NCI-H226 (cell line): Measurements from ENCODE around the gene GABBR1.

Experiments
- DNase-seq: peaks from one replicate; pipeline ENCODE4 v3.0.0-alpha.2; 2015

GABBR1 gene

DNA sequence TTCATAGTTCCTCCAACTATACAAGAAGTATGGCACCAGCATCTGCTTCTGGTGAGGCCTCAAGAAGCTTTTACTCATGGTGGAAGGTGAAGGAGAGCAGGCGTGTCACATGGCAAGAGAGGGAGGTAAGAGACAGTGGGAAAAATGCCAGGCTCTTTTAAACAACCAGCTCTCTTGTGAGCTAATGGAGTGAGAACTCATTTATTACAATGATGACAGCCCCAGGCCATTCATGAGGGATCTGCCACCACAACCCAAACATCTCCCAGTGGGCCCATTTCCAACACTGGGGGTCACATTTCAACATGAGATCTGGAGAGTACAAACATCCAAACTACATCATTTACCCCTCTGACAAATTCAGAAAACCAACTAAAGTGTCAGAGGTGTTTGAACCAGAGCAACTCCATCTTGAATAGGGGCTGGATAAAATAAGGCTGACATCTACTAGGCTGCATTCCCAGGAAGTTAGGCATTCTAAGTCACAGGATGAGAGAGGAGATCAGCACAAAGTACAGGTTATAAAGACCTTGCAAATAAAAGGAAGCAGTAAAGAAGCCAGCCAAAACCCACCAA lies 71.3 kb downstream of the GABBR1 start:
- no peak for DNase-seq

DNA sequence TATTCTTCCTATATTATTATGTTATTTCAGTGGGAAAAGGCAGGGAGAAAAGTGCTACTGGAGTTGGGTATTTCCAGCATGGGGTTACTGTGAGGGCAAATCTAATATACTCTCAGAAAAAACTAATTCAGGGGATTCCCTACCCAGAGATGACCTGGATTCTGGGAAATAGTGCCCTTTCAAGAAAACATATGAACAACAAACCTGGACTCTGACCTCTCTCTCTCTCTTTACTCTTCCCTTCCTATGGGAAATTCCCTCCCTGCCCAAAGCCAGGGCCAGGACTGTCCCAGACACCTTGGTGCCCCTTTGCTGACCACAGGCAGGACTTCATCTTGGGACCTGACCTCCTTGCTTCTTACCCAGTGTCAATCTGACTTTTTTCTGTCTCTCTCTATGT lies 71.9 kb downstream of the GABBR1 start:
- no peak for DNase-seq

DNA sequence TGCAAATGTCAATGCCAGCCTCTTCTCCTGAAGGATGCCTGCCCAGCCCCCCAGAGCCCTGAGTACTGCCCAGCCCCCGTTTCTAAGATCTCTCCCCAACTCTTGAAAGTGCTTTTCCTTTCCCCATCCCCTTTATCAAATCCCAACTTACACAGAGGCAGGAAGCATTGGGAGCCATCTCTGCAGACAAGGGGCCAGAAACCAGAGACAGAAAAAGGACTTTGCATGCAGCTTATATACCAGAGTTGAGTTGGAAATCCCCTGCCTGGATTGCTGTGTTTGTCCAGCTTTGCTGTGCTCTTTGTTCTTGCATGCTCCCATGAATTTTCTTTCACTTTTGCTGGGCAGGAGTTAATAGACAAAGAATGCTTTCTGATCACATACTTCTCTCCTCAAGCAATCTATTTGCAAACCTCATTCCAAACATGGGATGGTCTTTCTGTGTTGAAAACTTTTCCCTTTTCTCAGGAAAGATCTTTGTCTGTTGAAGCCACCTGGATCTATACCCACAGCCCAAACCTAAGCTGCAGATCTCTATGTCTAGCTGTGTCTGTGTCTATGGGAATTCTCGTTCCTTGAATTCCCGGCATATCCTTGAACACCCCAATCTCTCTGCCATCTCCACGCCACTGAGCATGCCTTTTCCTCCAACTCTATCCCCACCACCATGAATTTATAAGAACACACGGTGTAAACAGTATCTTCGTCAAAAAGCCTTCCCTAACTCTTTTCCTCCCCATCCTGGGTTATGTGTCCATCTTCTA lies 73.3 kb downstream of the GABBR1 start, which contains the start of gene UBD:
TSS of gene UBD (minus strand) at position 209 of the 764 bp plus-strand sequence. CDS start at position 178, 31 bp downstream.
- no peak for DNase-seq

DNA sequence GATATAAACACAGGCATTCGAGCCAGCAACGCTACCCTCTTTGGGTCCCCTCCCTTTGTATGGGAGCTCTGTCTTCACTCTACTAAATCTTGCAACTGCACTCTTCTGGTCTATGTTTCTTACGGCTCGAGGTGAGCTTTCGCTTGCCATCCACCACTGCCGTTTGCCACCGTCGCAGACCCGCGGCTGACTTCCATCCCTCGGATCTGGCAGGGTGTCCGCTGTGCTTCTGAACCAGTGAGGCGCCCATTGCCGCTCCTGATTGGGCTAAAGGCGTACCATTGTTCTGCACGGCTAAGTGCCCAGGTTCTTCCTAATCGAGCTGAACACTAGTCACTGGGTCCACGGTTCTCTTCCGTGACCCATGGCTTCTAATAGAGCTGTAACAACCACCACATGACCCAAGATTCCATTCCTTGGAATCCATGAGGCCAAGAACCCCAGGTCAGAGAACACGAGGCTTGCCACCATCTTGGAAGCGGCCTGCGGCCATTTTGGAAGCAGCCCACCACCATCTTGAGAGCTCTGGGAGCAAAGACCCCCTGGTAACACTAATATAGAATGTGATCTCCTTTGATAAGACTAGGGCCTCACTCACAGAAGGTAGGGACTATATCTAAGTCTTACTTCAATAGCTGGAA lies 74.4 kb downstream of the GABBR1 start:
- no peak for DNase-seq

DNA sequence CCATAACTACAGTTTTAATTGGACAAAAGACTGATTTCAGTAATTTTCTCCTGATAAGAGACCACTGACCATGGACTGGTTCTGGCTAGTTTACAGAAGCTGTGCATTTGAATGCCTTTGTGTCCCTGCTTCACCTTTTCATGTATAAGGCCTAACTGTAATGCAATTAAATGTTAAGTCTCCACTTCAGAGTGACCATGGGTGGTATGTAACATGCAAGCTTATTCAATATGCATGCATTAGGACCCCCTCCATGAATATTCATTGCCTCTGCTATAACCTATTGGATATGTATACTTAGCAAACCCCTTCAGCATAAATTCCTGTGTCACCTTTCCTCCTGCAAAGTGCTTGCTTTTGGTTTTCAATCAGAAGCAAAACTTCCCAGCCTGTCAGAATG lies 75.7 kb downstream of the GABBR1 start:
- no peak for DNase-seq

DNA sequence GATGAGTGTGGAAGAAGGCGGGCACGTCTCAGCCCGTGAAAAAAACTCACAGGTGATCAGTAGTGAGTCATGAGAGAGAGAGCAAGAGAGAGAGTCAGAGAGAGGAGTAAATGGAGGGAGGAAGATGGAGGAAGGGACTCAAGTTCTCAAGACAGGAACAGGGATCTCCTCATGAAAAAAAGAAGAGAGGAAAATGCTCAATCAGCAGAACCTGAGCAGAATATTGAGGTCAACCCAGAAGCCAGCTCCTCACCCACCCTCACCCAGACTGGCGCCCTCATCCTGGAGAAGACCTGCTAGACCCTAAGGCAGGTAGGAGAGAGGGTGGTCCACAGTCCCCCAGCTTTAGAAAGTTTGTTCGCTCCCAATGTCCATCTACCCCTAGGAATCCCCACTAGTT lies 78.2 kb downstream of the GABBR1 start:
- no peak for DNase-seq

DNA sequence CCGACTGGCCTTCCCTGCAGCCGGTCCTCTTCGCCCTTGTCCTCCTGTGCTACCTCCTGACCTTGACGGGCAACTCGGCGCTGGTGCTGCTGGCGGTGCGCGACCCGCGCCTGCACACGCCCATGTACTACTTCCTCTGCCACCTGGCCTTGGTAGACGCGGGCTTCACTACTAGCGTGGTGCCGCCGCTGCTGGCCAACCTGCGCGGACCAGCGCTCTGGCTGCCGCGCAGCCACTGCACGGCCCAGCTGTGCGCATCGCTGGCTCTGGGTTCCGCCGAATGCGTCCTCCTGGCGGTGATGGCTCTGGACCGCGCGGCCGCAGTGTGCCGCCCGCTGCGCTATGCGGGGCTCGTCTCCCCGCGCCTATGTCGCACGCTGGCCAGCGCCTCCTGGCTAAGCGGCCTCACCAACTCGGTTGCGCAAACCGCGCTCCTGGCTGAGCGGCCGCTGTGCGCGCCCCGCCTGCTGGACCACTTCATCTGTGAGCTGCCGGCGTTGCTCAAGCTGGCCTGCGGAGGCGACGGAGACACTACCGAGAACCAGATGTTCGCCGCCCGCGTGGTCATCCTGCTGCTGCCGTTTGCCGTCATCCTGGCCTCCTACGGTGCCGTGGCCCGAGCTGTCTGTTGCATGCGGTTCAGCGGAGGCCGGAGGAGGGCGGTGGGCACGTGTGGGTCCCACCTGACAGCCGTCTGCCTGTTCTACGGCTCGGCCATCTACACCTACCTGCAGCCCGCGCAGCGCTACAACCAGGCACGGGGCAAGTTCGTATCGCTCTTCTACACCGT lies 79.5 kb downstream of the GABBR1 start:
- no peak for DNase-seq

DNA sequence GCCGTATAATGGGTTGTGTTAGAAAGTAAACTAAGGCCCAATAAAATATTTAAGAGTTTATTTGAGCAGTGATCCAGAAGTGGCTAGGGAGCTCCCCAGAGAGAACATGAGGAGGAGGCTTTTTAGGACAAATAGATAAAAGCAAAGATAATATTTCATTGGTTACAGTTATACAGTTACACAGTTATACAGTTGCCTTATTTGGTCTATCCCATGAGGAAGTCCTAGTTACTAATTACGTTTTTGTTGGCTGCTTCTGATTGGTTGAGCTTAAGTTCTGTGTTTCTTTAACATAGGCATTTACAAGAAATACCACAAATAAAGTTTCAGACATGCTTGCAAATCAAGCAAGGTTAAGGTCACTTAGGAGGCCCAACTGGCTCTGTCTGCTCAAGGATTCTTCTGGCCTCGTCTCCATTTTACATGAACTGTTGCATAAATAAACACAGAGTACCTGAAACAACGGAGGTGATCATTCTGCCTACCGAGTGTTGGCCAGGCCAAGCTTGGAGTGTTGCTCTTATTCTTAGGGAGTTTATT lies 80.4 kb downstream of the GABBR1 start:
- no peak for DNase-seq

DNA sequence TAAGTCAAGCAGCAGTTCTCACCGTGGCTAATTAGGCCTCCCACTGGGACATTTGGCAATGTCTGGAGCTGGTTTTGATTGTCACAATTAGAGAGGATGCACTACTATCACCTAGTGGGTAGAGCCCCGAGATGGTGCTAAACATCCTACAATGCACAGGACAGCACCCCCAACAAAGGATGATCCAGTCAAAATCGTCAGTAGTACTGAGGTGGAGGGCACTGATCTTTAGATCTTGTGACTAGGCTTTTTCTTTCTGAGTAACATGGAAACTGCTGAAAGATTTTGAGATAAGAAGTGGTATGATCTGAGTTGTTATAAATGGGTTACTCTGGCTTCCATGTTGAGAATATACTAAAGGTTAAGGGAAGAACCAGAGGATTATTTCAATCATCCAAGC lies 85.4 kb downstream of the GABBR1 start:
- no peak for DNase-seq

DNA sequence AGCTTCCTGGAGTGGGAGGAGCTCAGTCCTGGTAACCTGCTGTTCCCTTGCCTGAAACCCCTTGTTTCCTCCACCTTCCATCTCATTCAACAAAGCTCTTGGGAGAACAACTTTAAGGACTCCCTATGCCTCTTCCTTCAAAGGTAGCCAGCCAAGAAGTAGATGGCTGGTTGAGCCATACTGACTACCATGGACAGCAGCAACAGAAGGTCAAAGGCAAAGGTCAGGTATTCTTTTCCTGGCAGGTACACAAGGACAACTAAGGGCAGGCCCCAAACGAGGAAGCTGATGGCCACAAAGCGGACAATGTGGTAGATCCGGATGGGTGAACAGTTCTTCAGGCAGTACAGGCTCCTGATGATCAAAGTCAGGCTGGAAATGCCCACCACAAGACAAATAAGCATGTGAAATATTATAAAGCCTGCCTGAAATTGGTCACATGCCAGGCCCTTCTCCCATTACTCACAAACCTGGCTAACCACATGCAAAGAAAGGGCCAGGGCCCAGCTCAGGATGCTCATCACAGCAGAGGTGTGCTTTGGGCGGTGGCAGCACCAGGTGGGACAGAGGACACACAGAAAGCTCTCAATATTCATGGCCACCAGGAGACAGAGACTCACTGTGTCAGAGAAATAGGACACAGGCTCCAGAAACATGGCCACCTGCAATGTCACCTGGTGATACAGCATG lies 95.1 kb downstream of the GABBR1 start:
- DNase-seq, result no peak

DNA sequence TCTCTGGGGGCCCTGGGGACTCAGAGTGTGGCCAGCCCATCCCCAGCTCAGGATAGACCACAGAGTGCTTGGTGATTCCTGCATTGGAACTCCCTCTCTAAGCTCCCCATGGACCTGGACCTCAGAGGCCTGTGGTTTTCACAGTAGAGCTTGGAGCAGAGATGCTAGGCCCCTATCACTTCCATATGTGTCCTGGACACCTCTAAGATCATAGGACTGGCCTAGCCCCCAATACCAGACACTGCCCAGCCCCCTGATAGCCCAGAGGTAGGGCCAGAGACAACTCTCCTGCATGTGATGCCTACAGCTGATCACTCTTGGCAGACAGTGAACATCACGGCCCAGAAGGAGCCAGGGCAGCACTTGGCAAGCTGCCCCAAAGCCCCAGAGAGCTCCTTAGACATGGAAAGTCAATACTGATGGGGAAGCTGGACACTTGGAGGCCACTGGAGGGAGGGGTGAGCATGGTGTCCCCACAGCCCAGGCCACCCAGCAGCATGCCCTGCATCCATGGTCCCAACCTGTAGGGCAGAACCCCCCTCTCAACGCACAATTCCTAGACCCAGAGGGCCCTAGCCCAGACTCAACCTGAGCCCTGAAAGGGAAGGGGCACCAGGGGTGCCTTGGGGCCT lies 100.5 kb downstream of the GABBR1 start:
- no peak for DNase-seq

DNA sequence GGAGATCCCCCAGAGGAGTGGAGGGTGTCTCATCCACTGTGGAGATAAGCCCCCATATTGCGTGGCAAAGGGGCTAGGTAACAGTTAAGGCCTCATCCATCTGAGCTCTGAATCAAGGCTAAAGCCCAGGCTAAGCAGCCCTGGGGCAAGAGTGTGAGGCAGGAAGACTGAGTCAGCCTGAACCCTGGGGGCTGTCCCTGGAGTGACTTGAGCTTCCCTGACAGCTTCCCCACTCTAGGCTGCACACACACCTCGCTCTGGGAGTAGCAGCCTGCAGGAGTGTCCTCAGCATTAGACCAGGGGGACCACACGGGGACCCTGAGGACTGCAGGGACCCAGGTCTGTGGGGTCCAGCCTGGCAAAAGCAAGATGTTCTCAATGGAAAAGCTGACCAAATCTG lies 101.3 kb downstream of the GABBR1 start:
- DNase-seq, result peak; percentile 52

DNA sequence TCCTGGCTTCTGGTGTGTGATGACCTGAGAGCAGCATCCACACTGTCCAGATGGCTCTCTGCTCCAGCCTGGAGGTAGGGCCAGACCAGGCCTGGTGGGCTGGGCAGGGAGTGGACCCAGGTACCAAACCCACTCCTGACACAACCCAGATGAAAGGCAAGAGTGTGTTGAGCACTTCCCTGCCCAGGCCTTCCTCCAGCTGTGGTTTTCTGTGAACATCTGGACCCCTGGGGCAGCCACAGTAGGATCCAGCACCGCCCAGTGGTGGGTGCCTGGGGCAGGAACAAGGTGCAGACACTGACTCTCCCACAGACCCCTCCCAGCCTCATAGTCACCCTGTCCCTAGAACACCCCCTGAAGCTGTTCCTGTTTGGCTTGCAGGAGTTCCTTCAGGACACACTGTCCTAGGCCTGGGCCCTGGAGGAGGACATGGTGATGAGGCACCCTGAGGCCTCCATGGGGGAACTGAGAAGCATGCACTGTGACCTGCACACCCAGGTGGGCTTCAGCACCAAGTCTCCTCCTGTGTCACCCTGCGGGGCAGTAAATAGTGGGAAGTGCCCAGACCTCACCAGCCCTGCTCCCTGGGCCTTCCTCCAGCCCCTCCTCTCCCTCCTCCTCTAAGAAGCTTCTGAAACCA lies 102.2 kb downstream of the GABBR1 start:
- no peak for DNase-seq

DNA sequence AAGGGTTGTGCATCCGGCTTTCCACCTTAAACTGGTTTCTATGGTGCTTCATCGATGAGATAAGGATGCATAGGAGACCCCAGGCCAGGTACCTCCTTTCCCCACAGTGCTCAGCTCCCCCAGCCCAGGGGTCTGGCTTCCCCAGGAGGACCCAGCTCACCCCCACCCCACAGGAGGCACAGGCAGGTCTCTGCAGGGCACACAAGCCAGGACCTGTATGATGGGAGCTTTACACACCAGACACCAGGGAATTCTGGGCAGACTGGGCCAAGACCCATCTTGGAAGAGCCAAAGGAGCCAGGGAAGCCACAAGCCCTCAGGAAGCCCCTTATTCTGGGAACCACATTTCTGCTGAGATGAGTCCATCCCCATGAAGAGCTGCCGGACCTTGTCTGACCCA lies 103.0 kb downstream of the GABBR1 start:
- no peak for DNase-seq

DNA sequence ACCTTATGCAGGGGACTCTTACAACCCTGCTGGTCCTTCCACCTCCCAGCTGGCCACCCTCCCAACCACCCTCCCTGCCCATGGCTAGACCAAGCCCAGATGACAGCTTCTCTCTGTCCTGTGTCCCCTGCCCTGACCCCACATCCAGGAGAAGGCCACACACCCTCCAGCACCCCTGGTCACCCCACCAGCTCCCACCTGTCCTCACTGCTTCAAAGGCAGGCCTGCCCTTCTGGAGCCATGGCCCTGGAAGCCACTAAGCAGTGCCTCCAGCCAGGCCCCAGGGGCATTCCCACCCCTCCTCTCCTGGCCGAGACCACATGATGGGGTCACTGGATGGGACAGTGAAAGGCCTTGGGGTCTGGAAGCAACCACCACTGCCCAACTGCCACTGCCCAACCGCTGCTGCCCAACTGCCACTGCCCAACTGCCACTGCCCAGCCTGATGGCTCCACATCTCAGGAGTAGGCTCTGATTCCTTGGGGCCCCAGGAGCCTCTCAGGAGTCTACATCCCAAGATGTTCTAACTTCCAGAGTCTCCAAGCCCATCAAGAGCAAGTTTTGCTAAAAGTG lies 103.9 kb downstream of the GABBR1 start:
- DNase-seq, result no peak

DNA sequence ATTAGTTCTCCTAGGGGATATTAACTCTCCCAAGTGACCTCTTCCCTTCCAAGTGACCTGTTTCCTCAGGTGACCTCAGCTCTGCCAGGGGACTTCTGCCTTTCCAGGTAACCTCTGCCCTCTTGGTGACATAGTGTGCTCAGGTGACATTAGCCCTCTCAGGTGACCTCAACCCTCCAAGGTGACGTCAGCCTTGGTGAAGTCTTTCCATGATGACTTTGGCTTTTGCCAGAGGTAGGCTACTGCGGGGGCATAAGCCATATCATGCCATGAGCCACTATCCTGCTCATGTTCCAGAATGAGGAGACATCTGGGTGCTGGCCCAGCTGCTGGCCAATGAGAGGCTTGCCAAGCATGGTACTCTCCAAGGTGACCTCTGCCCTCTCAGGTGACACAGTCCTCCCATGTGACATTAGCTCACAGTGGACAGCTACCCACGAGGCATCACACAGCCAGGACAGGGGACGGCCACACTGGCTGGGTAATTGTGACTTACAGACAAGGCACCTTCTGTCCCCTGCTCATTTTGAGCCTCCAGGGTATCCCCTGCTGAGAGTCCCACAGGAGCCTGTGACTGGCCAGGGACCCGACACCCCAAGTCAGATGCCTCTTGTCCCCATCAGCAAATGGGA lies 104.6 kb downstream of the GABBR1 start:
- no peak for DNase-seq

DNA sequence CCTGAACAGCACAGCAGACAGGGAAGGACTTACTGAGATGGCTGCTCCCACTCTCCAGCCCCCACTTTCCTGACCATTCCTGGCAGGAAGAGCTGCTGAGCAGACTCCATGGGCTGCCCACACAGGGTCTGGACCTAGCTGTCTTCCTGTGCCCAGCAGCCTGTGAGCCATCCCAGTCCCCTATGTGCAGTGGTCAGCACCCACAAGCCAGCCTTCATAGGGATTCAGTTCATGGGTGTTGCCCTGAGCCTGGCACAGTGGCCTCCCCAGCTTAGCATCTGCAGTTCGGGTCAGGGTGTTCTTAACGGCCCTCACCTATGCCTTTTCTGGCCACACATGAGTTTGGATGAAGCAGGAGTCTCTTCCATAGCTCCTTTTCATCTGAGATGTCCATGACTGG lies 105.4 kb downstream of the GABBR1 start:
- DNase-seq, result no peak

DNA sequence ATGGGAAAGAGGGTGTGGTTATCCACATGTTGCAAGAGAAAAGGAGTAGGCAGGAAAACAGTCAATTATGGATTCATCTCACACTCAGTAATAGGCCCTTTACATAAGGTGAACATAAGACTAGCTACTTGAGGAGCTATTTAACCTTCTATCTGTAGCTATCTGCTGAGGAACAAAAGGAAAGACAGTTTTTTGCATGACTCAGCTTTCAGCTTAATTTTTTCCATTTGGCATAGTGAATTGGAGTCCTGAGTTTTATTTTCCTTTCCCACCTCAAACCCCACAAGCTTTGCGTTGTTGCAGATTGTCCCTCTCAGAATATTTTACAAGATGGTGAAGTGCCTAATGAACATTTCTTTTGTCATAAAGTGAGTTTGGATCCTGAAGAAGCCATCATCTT lies 105.9 kb downstream of the GABBR1 start:
- no peak for DNase-seq

DNA sequence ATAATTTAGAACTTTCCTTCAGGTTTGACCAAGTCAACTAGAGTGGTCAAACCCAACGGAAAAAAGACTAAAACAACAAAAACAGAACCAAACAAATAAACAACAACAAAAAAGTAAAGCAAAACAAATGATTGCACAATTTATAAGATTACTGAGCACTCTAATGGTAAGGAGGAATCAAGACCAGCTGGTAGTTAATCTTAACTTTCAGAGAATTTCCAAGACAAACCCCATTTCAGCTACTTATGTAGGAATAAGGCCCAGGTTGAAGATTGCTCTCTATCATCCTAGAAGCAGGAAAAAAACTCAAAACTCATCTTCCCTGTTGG lies 107.7 kb downstream of the GABBR1 start:
- no peak for DNase-seq

DNA sequence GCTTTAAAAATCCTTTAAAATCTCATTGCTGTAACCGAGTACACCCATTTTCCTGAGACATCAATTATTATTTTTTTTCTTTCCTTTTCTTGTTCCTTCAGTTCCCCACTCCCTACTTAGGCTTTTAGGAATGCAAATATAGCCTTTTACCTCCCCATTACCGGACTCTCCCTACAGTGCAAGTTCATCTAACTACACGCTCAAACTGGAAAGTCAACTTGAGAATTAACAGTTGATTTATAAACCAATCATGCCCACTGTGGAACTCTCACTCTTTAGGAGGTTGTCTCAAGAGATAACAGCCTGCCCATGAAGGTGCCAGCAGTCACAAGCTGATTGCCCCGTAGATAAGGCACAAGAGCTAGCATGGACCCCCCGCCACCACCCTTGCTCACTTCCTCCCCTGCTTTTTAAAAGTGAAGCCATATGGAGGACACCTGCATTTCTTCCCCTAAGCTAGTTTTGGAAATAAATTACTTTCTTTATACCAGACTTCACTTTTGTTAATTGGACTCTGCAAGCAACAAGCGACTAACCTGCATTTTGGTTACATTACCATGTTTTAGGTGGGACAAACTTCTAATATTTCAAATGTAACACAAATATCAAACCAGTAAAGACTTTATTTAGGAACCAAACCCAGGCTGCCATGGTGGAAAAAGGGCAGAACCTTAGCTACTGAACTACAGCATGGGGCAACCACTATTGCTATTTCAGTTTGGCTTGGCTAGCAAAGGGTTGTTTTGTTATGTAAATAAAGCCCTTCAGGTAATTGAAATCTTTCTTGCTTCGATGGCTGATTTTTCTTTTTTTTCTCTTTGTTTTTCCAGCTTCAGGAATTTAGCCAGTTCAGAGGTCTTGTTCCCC lies 108.3 kb downstream of the GABBR1 start:
- DNase-seq, result no peak
